ENCODE data around the gene DYRK1A.

Gene DYRK1A

GRCh38 chr21:37472581-37472980, 106.0 kb downstream of the DYRK1A start:
- TF ChIP-seq CTCF (IDR thresholded peaks at IDR 0.05; ENCODE audit: low read depth, low read length, missing control alignments), result no peak
- no peak overlapping the region for H3K4me3 ChIP-seq (ENCODE audit: low read depth, low read length)
- peaks cover 5% of the 10 kb centered on the region for H3K36me3 ChIP-seq (replicated peaks)
- no peak overlapping the region for H3K27ac ChIP-seq
- H3K27me3 ChIP-seq (replicated peaks), result no peaks in the 10 kb centered on the region
- DNase-seq, result no peak
- in situ Hi-C loops (cut with HindIII; ENCODE audit: low pct_ligation_motif_present, low sequenced_read_pairs), result no loop called here

- H3K27ac ChIP-seq, result no peak overlapping the region
Measured at GRCh38 chr21:37473491-37473890, 106.9 kb downstream of the DYRK1A start.

GRCh38 chr21:37474342-37474741, 107.8 kb downstream of the DYRK1A start:
- H3K36me3 ChIP-seq (replicated peaks), result peaks cover 3% of the 10 kb centered on the region
- TF ChIP-seq CTCF (IDR thresholded peaks at IDR 0.05; ENCODE audit: low read depth, low read length, missing control alignments), result no peak
- in situ Hi-C loops (cut with HindIII; ENCODE audit: low pct_ligation_motif_present, low sequenced_read_pairs), result no loop called here
- no peaks in the 10 kb centered on the region for H3K27me3 ChIP-seq (replicated peaks)
- no peak overlapping the region for H3K27ac ChIP-seq
- no peak for DNase-seq
- no peak overlapping the region for H3K4me3 ChIP-seq (ENCODE audit: low read depth, low read length)

More at GRCh38 chr21:37473491-37473890, 106.9 kb downstream of the DYRK1A start:
- no peak for DNase-seq
- Histone ChIP-seq H3K36me3 (replicated peaks) (peaks cover 5% of the 10 kb centered on the region), H3K4me3 (ENCODE audit: low read depth, low read length) (no peak overlapping the region), H3K27me3 (replicated peaks) (no peaks in the 10 kb centered on the region)
- TF ChIP-seq CTCF (IDR thresholded peaks at IDR 0.05; ENCODE audit: low read depth, low read length, missing control alignments), result no peak
- in situ Hi-C loops (cut with HindIII; ENCODE audit: low pct_ligation_motif_present, low sequenced_read_pairs), result no loop called here

- in situ Hi-C loops (cut with HindIII; ENCODE audit: low pct_ligation_motif_present, low sequenced_read_pairs), result no loop called here
- no peak overlapping the region for H3K27ac ChIP-seq
- H3K4me3 ChIP-seq (ENCODE audit: low read depth, low read length), result no peak overlapping the region
- TF ChIP-seq CTCF (IDR thresholded peaks at IDR 0.05; ENCODE audit: low read depth, low read length, missing control alignments), result no peak
- H3K27me3 ChIP-seq (replicated peaks), result no peaks in the 10 kb centered on the region
- no peak for DNase-seq
- peaks cover 3% of the 10 kb centered on the region for H3K36me3 ChIP-seq (replicated peaks)
Measured at GRCh38 chr21:37475186-37475868, 108.8 kb downstream of the DYRK1A start.

- no peak for DNase-seq
- in situ Hi-C loops (cut with HindIII; ENCODE audit: low pct_ligation_motif_present, low sequenced_read_pairs), result no loop called here
- no peaks in the 10 kb centered on the region for H3K36me3 ChIP-seq (replicated peaks)
- TF ChIP-seq CTCF (IDR thresholded peaks at IDR 0.05; ENCODE audit: low read depth, low read length, missing control alignments), result no peak
- H3K4me3 ChIP-seq (ENCODE audit: low read depth, low read length), result no peak overlapping the region
- no peaks in the 10 kb centered on the region for H3K27me3 ChIP-seq (replicated peaks)
- no peak overlapping the region for H3K27ac ChIP-seq
Measured at GRCh38 chr21:37478794-37479193, 112.2 kb downstream of the DYRK1A start.

- peaks cover 2% of the 10 kb centered on the region for H3K36me3 ChIP-seq (replicated peaks)
- in situ Hi-C loops (cut with HindIII; ENCODE audit: low pct_ligation_motif_present, low sequenced_read_pairs), result no loop called here
Measured at GRCh38 chr21:37483776-37484175, 117.2 kb downstream of the DYRK1A start.

More at GRCh38 chr21:37483776-37484175, 117.2 kb downstream of the DYRK1A start:
- Histone ChIP-seq H3K4me3 (ENCODE audit: low read depth, low read length) (no peak overlapping the region), H3K27ac (no peak overlapping the region), H3K27me3 (replicated peaks) (no peaks in the 10 kb centered on the region)
- TF ChIP-seq CTCF (IDR thresholded peaks at IDR 0.05; ENCODE audit: low read depth, low read length, missing control alignments), result no peak
- no peak for DNase-seq

All from brain microvascular endothelial cell (primary cell).